WERI-Rb-1 (cell line): ENCODE data around the gene C16orf89.

Experiments used
- DNase-seq: peaks from one replicate; pipeline ENCODE4 v3.0.0-alpha.2; 2020
- H3K27ac ChIP-seq: fragments of 250-450 bp; sonication (Bioruptor Pico); 2 replicates; pipeline ENCODE4 v1.5.1; 2020; ENCODE audit warnings: mild to moderate bottlenecking, moderate library complexity
- H3K27me3 ChIP-seq: fragments of 250-450 bp; sonication (Bioruptor Pico); 2 replicates; pipeline ENCODE4 v1.5.1; 2021; ENCODE audit warnings: mild to moderate bottlenecking, low read depth, moderate library complexity; ENCODE audit not compliant: insufficient read depth, severe bottlenecking
- H3K36me3 ChIP-seq: fragments of 250-450 bp; sonication (Bioruptor Pico); 2 replicates; pipeline ENCODE4 v1.5.1; 2020; ENCODE audit warnings: mild to moderate bottlenecking, moderate library complexity
- H3K4me3 ChIP-seq: 2 replicates; pipeline ENCODE4 v1.5.1; 2011; ENCODE audit warnings: low read depth, mild to moderate bottlenecking, control low read depth, low read length
- H3K9me3 ChIP-seq: fragments of 250-450 bp; sonication (Bioruptor Pico); 2 replicates; pipeline ENCODE4 v1.5.1; 2021; ENCODE audit warnings: mild to moderate bottlenecking, moderate library complexity; ENCODE audit not compliant: severe bottlenecking
- CTCF ChIP-seq: IDR thresholded peaks from 2 replicates; pipeline ENCODE4 v1.5.1; 2011; ENCODE audit warnings: low read depth, mild to moderate bottlenecking, control low read depth, inconsistent platforms, low read length

The C16orf89 gene

GRCh38 chr16:5041600-5042133, 24.1 kb downstream of the C16orf89 start:
- H3K36me3 ChIP-seq, result no peaks in the 10 kb centered on the region
- no peak for TF ChIP-seq CTCF
- H3K4me3 ChIP-seq, result no peak overlapping the region
- no peak overlapping the region for H3K27ac ChIP-seq
- DNase-seq, result no peak
- no peaks in the 10 kb centered on the region for H3K9me3 ChIP-seq
- no peaks in the 10 kb centered on the region for H3K27me3 ChIP-seq

- no peaks in the 10 kb centered on the region for H3K27me3 ChIP-seq
- TF ChIP-seq CTCF, result no peak
- H3K27ac ChIP-seq, result no peak overlapping the region
- H3K36me3 ChIP-seq, result no peaks in the 10 kb centered on the region
- H3K4me3 ChIP-seq, result no peak overlapping the region
- H3K9me3 ChIP-seq, result no peaks in the 10 kb centered on the region
- no peak for DNase-seq
Observed at GRCh38 chr16:5040451-5040850, 25.3 kb downstream of the C16orf89 start.

GRCh38 chr16:5036228-5037156, 29.3 kb downstream of the C16orf89 start:
- Histone ChIP-seq H3K4me3 (no peak overlapping the region), H3K36me3 (no peaks in the 10 kb centered on the region), H3K9me3 (no peaks in the 10 kb centered on the region), H3K27me3 (no peaks in the 10 kb centered on the region), H3K27ac (no peak overlapping the region)
- peak; percentile 58 for DNase-seq
- TF ChIP-seq CTCF, result no peak

- DNase-seq, result no peak
- no peaks in the 10 kb centered on the region for H3K27me3 ChIP-seq
- H3K36me3 ChIP-seq, result no peaks in the 10 kb centered on the region
- no peak overlapping the region for H3K27ac ChIP-seq
- H3K4me3 ChIP-seq, result no peak overlapping the region
- no peak for TF ChIP-seq CTCF
- H3K9me3 ChIP-seq, result no peaks in the 10 kb centered on the region
Observed at GRCh38 chr16:5035909-5036227, 29.9 kb downstream of the C16orf89 start.

- no peaks in the 10 kb centered on the region for H3K36me3 ChIP-seq
- H3K4me3 ChIP-seq, result peak overlapping the region; percentile 72
- TF ChIP-seq CTCF, result no peak
- H3K27me3 ChIP-seq, result no peaks in the 10 kb centered on the region
- no peak for DNase-seq
- H3K9me3 ChIP-seq, result no peaks in the 10 kb centered on the region
- H3K27ac ChIP-seq, result peak overlapping the region; percentile 55; the same call in 1 of the 2 replicates
Observed at GRCh38 chr16:5034167-5034523, 31.6 kb downstream of the C16orf89 start.
